Testis (tissue), 3 donors: ENCODE measurements around the gene CPEB4. TPM values are rescaled to one million over a fixed set of nuclear protein-coding genes. Genes with fewer than 3 reads are reported as not detected.

Experiments
- DNase-seq: peaks from one replicate; pipeline ENCODE4 v3.0.0-alpha.2; 2019
- H3K27ac ChIP-seq, 2 donors: fragments of 200-600 bp; sonication (generic); one replicate each; pipeline ENCODE4 v1.5.1; 2019
- H3K27me3 ChIP-seq: fragments of 200-600 bp; sonication (generic); one replicate; pipeline ENCODE4 v1.5.1; 2019
- H3K36me3 ChIP-seq: fragments of 200-600 bp; sonication (generic); one replicate; pipeline ENCODE4 v1.5.1; 2017; ENCODE audit warnings: low read depth; ENCODE audit errors: missing control alignments
- H3K4me1 ChIP-seq: fragments of 200-600 bp; sonication (generic); one replicate; pipeline ENCODE4 v1.5.1; 2019
- H3K4me3 ChIP-seq, 2 donors: fragments of 200-600 bp; sonication (generic); one replicate each; pipeline ENCODE4 v1.5.1; 2017 to 2019
- H3K9me3 ChIP-seq: fragments of 200-600 bp; sonication (generic); one replicate; pipeline ENCODE4 v1.5.1; 2017
- POLR2A ChIP-seq: fragments of 450-650 bp; IDR thresholded peaks from one replicate; pipeline ENCODE4 v1.6.1; 2017; ENCODE audit warnings: antibody characterized with exemption, mild to moderate bottlenecking, moderate library complexity
- WGBS, 2 donors: methylation state at CpG; one replicate each; pipeline ENCODE4 v1.1.5; 2018; 5-methylcytosine and 5-hydroxymethylcytosine counted together
- intact Hi-C: fragments of 100-400 bp; cut with DNase I; formaldehyde crosslinking; loops from one replicate; pipeline ENCODE4 v1.15.1; 2023; ENCODE audit warnings: low total_unique reads
- polyA plus RNA-seq: library from polyadenylated mRNA; stranded (reverse); fragments of 350-450 nt; fragmentation: Illumina TruSeq; extraction: RNeasy Lipid Tissue Mini Kit (QIAGEN cat#74804); gene quantifications from one replicate; pipeline ENCODE4 v1.2.3, GENCODE V29; 2014; ENCODE audit warnings: low read depth, low replicate concordance; ENCODE audit not compliant: insufficient read depth
- total RNA-seq, 2 donors: library from RNA; depleted of rRNA; stranded (reverse); fragments of >200 nt; gene quantifications; one replicate each; pipeline ENCODE4 v1.2.3, GENCODE V29; 2016
- TF ChIP-seq, protein P1 (sequence below), 3 experiments: fragments of 450-650 bp in 2 of 3; fragments of 200-600 bp in 1 of 3; sonication (generic) in 1 of 3; IDR thresholded peaks; one replicate each; pipeline ENCODE4 v1.5.1; 2016 to 2019; ENCODE audit warnings: antibody characterized with exemption in 3 of 3, mild to moderate bottlenecking in 2 of 3, moderate library complexity in 1 of 3

Gene CPEB4
- total and polyA plus RNA-seq, 3 donors from 2014 or later, result 29.4 to 64.4 (median 52.9) TPM

DNA sequence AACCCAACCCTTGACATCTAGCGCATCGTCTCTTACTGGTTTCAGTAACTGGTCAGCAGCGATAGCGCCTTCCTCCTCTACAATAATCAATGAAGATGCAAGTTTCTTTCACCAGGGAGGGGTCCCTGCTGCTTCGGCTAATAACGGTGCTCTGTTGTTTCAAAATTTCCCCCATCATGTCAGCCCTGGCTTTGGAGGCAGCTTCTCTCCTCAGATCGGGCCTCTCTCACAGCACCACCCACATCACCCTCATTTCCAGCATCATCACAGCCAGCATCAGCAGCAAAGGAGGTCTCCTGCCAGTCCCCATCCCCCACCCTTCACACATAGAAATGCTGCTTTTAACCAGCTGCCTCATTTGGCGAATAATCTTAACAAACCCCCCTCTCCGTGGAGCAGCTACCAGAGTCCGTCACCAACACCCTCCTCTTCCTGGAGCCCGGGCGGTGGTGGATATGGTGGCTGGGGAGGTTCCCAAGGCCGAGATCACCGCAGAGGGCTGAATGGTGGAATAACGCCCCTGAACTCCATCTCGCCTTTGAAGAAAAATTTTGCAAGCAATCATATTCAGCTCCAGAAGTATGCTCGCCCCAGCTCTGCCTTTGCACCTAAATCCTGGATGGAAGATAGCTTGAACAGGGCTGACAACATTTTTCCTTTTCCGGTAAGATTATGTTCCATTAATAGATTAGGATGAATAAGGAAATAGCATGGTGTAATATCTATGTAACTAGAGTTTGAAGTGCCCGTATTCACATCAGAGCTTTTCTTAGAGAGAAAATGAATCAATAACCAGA, 2.2 kb downstream of the CPEB4 start:
- no peak for TF ChIP-seq POLR2A
- TF ChIP-seq, protein P1, sequence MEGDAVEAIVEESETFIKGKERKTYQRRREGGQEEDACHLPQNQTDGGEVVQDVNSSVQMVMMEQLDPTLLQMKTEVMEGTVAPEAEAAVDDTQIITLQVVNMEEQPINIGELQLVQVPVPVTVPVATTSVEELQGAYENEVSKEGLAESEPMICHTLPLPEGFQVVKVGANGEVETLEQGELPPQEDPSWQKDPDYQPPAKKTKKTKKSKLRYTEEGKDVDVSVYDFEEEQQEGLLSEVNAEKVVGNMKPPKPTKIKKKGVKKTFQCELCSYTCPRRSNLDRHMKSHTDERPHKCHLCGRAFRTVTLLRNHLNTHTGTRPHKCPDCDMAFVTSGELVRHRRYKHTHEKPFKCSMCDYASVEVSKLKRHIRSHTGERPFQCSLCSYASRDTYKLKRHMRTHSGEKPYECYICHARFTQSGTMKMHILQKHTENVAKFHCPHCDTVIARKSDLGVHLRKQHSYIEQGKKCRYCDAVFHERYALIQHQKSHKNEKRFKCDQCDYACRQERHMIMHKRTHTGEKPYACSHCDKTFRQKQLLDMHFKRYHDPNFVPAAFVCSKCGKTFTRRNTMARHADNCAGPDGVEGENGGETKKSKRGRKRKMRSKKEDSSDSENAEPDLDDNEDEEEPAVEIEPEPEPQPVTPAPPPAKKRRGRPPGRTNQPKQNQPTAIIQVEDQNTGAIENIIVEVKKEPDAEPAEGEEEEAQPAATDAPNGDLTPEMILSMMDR (IDR thresholded peaks at IDR 0.05), result no peak
- peak overlapping the region; percentile 51 to 89 for H3K27ac ChIP-seq
- WGBS, 2 donors, result 20 to 26% methylated on average over 19 of the region's 19 CpGs
- H3K4me1 ChIP-seq, result peaks cover 7% of the 10 kb centered on the region
- no peaks in the 10 kb centered on the region for H3K27me3 ChIP-seq
- intact Hi-C loops, result no loop called here
- H3K4me3 ChIP-seq, result peak overlapping the region; percentile 31 to 95
- H3K9me3 ChIP-seq, result no peaks in the 10 kb centered on the region
- DNase-seq, result peak; percentile 61
- H3K36me3 ChIP-seq, result no peaks in the 10 kb centered on the region

DNA sequence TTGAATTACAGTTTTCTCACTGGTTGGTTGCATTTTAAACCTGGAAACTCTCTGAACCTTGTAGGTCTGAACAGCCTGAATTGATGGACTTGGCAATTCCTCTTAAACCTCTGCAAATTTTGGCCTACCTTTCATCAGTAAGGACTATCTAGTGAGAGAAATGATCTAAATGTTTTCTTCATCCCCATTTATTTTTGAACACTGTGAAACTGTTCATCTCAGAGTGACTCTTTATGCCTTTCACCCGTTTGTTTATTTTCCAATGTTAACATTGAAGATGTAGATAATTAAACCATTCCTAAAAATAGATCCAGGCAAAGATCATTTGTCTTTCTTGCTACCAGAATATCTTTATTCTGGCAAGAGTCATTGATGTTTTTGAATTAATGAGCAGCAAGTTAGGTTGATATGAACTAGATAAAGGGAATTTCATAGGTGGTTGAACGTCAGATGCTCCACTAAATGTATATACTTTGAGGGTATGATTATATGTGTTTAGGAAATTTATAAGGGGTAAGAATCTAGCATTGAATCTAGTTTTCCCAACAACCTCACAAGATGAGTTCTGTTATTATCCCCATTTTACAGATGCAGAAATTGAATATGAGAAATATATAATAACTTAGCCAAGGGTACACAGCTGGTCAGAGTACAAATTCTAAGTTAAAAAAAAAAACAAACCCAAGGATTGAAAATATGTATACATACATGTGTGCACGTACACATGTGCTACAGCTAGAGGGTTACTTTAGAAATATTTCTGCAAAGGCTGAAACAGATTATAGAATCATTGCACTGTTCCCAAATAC, 3.4 kb downstream of the CPEB4 start:
- Histone ChIP-seq H3K4me3 (peak overlapping the region; percentile 31 to 95), H3K27me3 (no peaks in the 10 kb centered on the region), H3K4me1 (peaks cover 7% of the 10 kb centered on the region), H3K9me3 (no peaks in the 10 kb centered on the region), H3K27ac (peak overlapping the region; percentile 24 to 44), H3K36me3 (no peaks in the 10 kb centered on the region)
- intact Hi-C loops, result no loop called here
- TF ChIP-seq, protein P1 (IDR thresholded peaks at IDR 0.05), result no peak
- TF ChIP-seq POLR2A, result no peak
- WGBS, 2 donors, result 42 to 43% methylated on average over 3 of the region's 3 CpGs
- no peak for DNase-seq

DNA sequence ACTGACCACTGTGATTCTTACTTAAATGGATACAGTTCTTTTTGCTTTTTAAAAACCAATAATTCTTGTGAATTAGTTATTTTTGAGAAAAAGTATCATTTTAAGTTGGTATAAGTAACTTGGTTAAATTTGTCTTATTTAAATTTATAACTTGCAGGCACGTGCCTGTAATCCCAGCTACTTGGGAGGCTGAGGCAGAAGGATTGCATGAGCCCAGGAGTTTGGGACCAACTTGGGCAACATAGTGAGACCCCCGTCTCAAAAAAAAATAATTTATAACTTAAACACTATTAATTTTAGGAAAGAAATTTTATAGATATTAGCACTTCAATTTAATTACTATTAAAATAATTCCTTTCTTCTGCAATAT, 5.0 kb downstream of the CPEB4 start:
- Histone ChIP-seq H3K9me3 (no peaks in the 10 kb centered on the region), H3K4me1 (peaks cover 7% of the 10 kb centered on the region), H3K27me3 (no peaks in the 10 kb centered on the region), H3K4me3 (no peak overlapping the region), H3K36me3 (no peaks in the 10 kb centered on the region), H3K27ac (peak overlapping the region in 1 of 2 donors; percentile 44)
- WGBS, 2 donors, result 67% methylated on average over 2 of the region's 2 CpGs
- TF ChIP-seq POLR2A, result no peak
- TF ChIP-seq, protein P1 (IDR thresholded peaks at IDR 0.05), result no peak
- intact Hi-C loops, result no loop called here
- DNase-seq, result no peak

DNA sequence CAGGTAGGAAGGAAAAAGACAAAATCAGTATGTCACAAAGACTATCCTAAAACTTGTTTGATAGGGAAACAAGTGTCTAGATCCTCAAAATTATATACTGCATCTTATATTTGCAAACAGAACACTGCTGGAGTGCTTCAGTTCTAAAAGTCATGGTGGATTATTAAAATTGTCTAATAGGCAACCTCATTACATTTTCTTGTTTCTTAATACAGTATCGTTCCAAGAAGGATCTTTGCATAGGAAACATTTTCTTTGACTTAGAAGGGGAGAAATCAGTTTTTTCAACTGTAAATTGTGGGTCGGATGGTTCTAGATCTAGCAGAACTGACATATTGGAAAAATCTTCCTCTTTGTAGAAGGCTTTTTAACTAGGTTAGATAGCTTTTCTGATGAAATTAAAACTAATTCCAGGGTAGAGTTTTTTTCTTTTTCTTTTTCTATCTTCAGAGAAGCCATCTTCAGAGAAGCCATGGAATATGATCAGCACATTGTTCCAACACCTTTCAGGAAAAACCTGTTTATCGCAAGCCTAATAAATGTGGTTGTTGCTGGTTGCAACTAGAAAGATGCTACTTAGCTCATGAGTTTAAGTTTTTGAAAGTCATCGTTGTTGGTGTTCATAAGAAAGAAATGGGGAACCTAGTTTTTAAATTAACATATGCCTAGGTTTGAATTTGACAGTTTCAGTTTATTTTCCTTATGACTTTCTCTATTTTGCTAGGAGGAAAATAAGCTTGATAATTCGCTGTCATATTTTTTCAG, 7.4 kb downstream of the CPEB4 start:
- H3K36me3 ChIP-seq, result no peaks in the 10 kb centered on the region
- DNase-seq, result no peak
- no peak overlapping the region for H3K27ac ChIP-seq
- WGBS, 2 donors, result 77 to 78% methylated on average over 5 of the region's 5 CpGs
- no peaks in the 10 kb centered on the region for H3K27me3 ChIP-seq
- peaks cover 7% of the 10 kb centered on the region for H3K4me1 ChIP-seq
- H3K4me3 ChIP-seq, result no peak overlapping the region
- TF ChIP-seq, protein P1 (IDR thresholded peaks at IDR 0.05), result no peak
- TF ChIP-seq POLR2A, result no peak
- no peaks in the 10 kb centered on the region for H3K9me3 ChIP-seq
- intact Hi-C loops, result no loop called here
